Cardiac septum (tissue), 1 donor: ENCODE measurements around the gene METTL25B. TPM values are rescaled to one million over a fixed set of nuclear protein-coding genes. Genes with fewer than 3 reads are reported as not detected.

Source experiments
- DNase-seq: peaks from one replicate; pipeline ENCODE4 v3.0.0-alpha.2; 2020; ENCODE audit warnings: low spot score
- intact Hi-C: fragments of 100-400 bp; cut with DNase I; formaldehyde crosslinking; loops from one replicate; pipeline ENCODE4 v1.14.0; 2022
- total RNA-seq: library from RNA; stranded (reverse); fragmentation: NEBNext Ultra II Directional; extraction: Animal tissue kit (Norgen Biotek cat#: 25700); gene quantifications from one replicate; pipeline ENCODE4 v1.2.1, GENCODE V29; 2021
- donor health status: DM: no; HTN: no; CAD: no.

The METTL25B gene
- total RNA-seq, 1 donor from 2014 or later = 14.7 TPM

- no peak for DNase-seq
- intact Hi-C loops = no loop called here
Measured at GRCh38 chr1:156717351-156717750, 10.9 kb upstream of the METTL25B start.

- intact Hi-C loops = no loop called here
- DNase-seq = no peak
Measured at GRCh38 chr1:156721131-156721530, 7.1 kb upstream of the METTL25B start.

GRCh38 chr1:156721535-156721934 is 6.7 kb upstream of the METTL25B start:
- DNase-seq = no peak
- intact Hi-C loops = no loop called here

GRCh38 chr1:156725683-156726280 is 2.5 kb upstream of the METTL25B start:
- peak; percentile 92 for DNase-seq
- intact Hi-C loops = loop anchor here (1.0 to 5.0 kb wide), 5 partner anchors 36 to 167 kb away; partner anchors contain the start of genes INSRR, PEAR1 and PRCC

GRCh38 chr1:156726549-156727226 is 1.6 kb upstream of the METTL25B start:
- no peak for DNase-seq
- intact Hi-C loops = loop anchor here (1.0 to 5.0 kb wide), 5 partner anchors 37 to 166 kb away; partner anchors contain the start of genes INSRR, PEAR1 and PRCC

- no peak for DNase-seq
- intact Hi-C loops = loop anchor here (5.0 kb wide), 4 partner anchors 40 to 165 kb away; partner anchors contain the start of genes INSRR, PEAR1 and PRCC
Measured at GRCh38 chr1:156727492-156727891, 777 bp upstream of the METTL25B start.

- intact Hi-C loops = loop anchor here (1.0 to 5.0 kb wide), 5 partner anchors 38 to 163 kb away; partner anchors contain the start of genes INSRR, PEAR1 and PRCC
- DNase-seq = peak; percentile 98
Measured at GRCh38 chr1:156728599-156729462, 562 bp downstream of the METTL25B start, which contains the start of gene ISG20L2. Gene ISG20L2 (minus strand): TSS chr1:156728766. CDS start chr1:156727652, 1,114 bp downstream.

- no peak for DNase-seq
- intact Hi-C loops = no loop called here
Measured at GRCh38 chr1:156733989-156734584, 5.8 kb downstream of the METTL25B start.

- no peak for DNase-seq
Measured at GRCh38 chr1:156738407-156738806, 10.1 kb downstream of the METTL25B start.

GRCh38 chr1:156738916-156739315 is 10.6 kb downstream of the METTL25B start:
- no peak for DNase-seq

More at GRCh38 chr1:156738407-156738806, 10.1 kb downstream of the METTL25B start:
- intact Hi-C loops = no loop called here

GRCh38 chr1:156740237-156740740 is 12.0 kb downstream of the METTL25B start:
- intact Hi-C loops = no loop called here
- no peak for DNase-seq

More at GRCh38 chr1:156738916-156739315, 10.6 kb downstream of the METTL25B start:
- intact Hi-C loops = no loop called here

GRCh38 chr1:156740741-156741480 is 12.6 kb downstream of the METTL25B start, which contains the start of gene MRPL24:
Gene MRPL24 (minus strand): TSS chr1:156741088. CDS start chr1:156738704, 2,384 bp downstream.
- DNase-seq = peak; percentile 99
- intact Hi-C loops = loop anchor here (1.0 kb wide), 1 partner anchor 26 kb away; the partner anchor contains the start of gene PRCC

GRCh38 chr1:156741481-156741983 is 13.3 kb downstream of the METTL25B start:
- DNase-seq = no peak
- intact Hi-C loops = loop anchor here (1.0 kb wide), 1 partner anchor 26 kb away; the partner anchor contains the start of gene PRCC

GRCh38 chr1:156742017-156742416 is 13.7 kb downstream of the METTL25B start:
- intact Hi-C loops = no loop called here

GRCh38 chr1:156742801-156743200 is 14.5 kb downstream of the METTL25B start:
- intact Hi-C loops = no loop called here

More at GRCh38 chr1:156742017-156742416, 13.7 kb downstream of the METTL25B start:
- DNase-seq = no peak

GRCh38 chr1:156743367-156744302 is 15.4 kb downstream of the METTL25B start:
- intact Hi-C loops = no loop called here
- no peak for DNase-seq

More at GRCh38 chr1:156742801-156743200, 14.5 kb downstream of the METTL25B start:
- no peak for DNase-seq

- intact Hi-C loops = no loop called here
- DNase-seq = no peak
Measured at GRCh38 chr1:156744344-156744743, 16.1 kb downstream of the METTL25B start.
